GM15510 (cell line): Measurements from ENCODE around the gene TRAPPC5.

Experiments used
- POLR2A ChIP-seq: IDR thresholded peaks from 3 replicates; pipeline ENCODE4 v1.6.1; 2011; ENCODE audit warnings: borderline replicate concordance; ENCODE audit not compliant: insufficient read length; ENCODE audit errors: extremely low read depth

Gene TRAPPC5

DNA sequence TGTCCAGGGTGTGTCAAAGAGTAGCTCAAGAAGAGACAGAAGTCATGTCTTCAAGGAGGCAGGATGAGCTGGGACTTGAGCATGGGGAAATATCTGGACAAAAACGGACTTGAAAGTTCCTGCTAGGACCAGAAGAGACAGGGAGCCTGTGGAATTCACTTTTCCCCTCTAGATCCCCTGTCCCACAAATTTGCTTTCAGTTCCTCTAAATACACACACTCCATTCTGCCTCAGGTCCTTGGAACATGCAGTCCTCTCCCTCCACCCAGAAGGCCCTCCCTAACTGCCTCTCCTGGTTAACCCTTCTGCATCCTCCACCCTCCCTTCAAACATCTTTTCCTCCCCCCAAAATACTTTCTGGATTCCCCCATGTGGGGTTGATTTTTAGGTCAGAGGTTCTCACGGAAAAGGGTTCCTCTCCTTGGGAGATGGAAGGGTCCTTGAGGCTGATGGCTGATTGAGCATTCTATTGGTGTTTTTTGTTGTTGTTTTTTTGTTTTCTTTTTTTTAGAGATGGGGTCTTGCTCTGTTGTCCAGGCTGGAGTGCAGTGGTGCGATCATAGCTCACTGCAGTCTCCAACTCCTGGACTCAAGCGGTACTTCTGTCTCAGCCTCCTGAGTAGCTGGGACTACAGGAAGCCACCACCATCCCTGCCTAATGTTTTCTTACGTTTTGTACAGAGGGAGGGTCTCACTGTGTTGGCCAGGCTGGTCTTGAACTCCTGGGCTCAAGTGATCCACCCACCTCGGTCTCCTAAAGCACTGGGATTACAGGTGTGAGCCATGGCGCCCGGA is 18.7 kb upstream of the TRAPPC5 start:
- no peak for TF ChIP-seq POLR2A

DNA sequence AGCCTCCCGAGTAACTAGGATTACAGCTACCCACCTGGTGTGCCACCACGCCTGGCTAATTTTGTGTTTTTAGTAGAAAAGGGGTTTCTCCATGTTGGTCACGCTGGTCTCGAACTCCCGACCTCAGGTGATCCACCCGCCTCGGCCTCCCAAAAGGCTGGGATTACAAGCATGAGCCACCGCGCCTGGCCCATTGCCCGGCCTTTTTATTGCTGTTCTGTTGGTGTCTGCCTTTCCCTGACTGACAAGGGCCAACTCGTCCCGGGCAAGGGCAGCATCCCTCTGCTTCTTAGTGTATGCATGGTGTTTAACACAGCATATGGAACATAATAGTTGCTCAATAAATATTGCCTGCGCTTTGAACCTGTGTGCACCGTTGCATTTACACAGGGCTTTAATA is 18.0 kb upstream of the TRAPPC5 start:
- TF ChIP-seq POLR2A: no peak

DNA sequence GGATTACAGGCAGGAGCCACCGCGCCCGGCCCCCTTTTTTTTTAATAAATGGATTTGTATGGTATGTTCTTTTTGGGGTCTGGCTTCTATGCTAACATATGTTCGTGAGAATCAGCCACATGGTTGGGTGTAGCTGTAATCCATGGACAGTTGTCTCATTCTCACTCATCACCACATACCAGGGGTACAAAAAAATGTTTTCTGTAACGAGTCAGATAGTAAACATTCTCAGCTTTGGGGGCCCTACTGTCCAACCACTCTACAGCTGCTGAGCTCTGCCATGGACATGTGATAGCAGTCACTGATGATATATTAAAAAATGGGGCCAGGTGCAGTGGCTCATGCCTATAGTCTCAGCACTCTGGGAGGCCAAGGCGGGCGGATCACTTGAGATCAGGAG is 16.9 kb upstream of the TRAPPC5 start:
- no peak for TF ChIP-seq POLR2A

DNA sequence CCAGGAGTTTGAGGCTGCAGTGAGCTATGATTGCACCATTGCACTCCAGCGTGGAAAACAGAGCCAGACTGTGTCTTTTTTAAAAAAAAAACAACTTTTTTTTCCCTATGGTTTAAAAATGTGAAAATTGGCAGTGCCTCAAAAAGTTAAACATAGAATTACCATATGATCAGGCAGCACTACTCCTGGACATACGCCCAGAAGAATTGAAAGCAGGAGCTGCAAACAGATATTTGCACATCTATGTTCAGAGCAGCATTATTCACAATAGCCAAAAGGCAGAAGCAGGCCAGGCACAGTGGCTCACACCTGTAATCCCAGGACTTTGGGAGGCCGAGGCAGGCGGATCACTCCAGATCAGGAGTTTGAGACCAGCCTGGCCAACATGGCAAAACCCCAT is 15.6 kb upstream of the TRAPPC5 start:
- no peak for TF ChIP-seq POLR2A

DNA sequence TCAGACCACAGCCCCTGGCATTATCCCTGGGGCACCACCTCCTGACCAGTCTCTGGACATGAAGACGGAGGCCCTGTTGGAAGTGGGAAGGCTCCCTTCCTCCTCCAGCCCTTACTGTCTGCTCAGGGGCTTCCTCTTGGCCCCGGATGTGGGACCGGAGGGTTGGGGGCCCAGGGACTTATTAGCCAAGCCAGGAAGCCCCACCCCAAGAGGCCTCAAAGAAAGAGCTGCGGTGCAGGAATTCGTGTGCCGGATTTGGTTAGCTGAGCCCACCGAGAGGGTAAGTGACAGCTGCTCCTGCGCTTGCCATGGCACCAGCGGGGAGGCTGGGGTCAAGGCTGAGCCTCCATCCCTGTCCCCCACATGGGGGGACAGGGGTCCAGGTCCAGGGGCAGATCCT is 11.8 kb upstream of the TRAPPC5 start, which contains the start of gene RETN:
TSS of gene RETN (plus strand) at position 208 of the 400 bp plus-strand sequence. CDS start 278 bp downstream, outside the sequence.
- TF ChIP-seq POLR2A: no peak

DNA sequence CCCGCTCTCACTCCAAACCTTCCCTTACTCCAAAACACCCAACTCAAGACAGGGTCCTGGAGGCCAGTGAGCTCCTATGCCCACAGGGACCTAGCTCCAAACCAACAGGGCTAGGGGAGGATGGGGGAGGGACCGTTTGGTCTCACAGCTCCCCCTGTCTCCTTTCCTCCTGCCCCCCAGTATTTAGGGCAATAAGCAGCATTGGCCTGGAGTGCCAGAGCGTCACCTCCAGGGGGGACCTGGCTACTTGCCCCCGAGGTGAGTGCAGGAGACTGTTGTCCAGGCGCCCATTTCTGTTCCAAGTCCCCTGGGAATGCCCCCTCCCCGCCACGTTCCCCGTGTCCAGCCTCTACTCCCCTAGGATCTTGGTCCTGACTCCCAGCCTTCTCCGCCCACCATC is 11.0 kb upstream of the TRAPPC5 start:
- no peak for TF ChIP-seq POLR2A

DNA sequence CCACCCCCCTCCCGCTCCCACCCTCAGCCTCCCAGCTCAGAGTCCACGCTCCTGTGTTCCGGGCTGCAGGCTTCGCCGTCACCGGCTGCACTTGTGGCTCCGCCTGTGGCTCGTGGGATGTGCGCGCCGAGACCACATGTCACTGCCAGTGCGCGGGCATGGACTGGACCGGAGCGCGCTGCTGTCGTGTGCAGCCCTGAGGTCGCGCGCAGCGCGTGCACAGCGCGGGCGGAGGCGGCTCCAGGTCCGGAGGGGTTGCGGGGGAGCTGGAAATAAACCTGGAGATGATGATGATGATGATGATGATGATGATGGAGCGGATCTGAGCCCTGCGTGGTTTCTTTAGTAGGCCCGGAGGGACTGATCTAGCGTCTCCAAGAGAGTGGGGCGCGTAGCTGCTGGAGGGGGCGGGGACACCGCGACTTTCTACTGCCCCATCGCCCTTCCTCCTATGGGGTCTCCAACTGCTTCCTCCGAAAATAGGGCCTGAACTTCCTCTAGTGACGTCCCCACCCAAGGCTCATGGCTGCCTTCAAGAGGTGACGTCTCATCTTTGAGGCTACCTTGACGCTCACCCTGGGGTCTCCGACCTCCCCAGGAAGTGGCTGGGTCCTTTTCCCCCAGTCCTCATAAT is 10.4 kb upstream of the TRAPPC5 start:
- TF ChIP-seq POLR2A: no peak

DNA sequence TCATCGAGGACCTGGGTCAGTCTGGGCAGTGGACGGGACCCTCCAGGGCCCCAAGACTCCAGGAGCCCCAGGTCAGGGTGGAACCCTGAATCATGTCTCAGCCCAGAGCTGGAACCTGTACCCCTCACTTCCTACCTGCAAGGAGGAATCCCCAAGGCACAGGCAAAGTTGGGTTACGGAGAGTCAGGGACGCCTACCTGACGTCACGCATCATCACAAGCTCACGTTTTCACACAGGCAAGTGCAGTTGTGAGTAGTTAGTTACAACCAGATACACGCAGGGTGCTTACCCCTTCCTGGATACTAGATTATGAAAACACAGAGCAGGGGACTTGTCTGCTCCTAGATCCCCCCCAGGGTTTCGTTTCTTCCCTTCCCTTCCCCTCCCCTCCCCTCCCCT is 9.8 kb upstream of the TRAPPC5 start:
- no peak for TF ChIP-seq POLR2A

DNA sequence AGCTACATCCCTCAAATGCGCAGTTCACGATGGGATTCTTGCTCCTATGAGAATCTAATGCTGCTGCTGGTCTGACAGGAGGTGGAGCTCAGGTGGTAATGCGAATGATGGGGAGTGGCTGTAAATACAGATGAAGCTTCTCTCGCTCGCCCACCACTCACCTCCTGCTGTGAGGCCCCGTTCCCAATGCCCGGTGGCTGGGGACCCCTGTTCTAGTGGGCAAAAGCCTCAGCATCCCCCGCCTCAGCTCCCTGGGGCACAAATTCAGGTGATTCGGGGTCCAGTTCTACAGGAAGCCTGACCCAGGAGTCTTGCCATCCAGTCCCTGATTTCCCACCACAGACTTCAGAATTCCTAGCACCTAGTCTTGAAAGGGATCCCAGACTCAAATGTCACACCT is 8.1 kb upstream of the TRAPPC5 start:
- no peak for TF ChIP-seq POLR2A

DNA sequence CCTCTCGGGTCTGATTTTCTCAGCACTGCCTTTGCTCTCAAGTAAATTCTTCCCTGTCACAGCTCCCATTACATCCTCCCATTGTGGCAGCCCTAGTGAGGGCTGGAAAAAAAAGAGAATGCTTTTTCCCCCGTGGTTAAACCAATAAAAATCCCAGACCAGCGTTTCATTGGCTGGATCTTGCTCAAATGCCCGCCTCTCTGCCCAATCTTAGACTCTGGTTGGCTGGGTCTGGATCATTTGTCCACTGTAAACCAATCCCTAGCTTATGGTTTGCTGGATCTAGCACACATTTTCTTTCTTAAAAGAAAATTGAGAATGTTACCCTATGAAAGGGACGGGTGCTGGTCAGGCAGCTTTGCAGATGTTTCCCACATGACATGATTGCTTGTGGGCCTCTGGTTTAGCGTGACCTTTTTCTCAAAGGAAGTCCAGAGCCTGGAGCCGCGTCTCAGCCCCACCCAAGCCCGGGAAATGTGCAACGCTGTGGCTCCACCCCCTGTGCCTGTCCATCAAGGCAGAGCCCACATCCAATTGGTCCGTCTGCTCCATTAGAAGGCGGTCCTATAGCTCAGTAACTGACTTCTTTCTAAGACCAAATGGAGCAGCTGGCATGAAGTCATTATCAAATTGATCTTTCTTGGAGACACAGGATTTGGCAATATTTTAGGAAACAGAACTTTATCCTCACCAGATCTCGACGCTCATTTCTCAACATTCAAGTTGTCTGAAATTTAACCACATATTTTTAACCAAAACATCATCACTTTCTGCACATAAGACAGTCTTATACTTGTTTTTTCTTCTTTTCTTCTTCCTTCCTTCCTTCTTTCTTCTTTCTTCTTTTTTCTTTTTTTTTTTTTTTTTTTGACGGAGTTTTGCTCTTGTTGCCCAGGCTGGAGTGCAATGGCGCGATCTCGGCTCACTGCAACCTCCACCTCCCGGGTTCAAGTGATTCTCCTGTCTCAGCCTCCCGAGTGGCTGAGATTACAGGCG is 6.3 kb upstream of the TRAPPC5 start:
- TF ChIP-seq POLR2A: no peak

DNA sequence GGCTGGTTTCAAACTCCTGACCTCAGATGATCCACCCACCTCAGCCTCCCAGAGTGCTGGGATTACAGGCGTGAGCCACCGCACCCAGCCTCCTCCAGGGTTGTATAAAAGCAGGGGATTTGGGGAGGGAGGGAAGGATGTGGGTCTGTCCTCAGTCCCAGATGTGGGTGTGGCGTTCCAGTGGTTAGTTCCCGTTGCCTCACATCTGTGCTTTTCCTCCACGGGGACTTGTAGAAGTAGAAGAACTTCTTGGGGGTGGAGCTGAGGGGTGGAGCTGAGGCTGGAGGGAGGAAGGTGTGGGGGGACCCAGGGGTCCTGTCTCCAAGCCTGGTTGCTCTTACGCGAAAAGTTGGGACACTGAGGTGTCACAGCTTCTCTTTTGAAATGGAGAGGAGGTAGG is 4.3 kb upstream of the TRAPPC5 start:
- no peak for TF ChIP-seq POLR2A

DNA sequence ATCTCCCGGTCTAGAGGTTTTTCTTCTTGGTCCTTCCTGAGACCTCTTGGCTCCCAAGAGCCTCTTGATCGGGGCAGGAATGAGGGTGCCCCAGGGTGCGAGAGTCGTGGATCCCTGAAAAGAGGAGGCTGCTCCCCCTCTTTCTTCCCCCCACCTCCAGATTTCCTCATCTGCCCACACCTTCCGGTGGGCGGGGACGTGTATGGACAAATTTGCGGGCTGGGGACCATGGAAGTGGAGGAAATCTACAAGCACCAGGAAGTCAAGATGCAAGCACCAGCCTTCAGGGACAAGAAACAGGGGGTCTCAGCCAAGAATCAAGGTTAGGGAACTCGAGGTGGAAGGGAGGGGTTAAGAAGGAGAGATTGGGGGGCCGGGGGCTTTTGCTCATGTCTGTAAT is 3.8 kb upstream of the TRAPPC5 start, which contains the start of gene MCEMP1:
TSS of gene MCEMP1 (plus strand) at position 237 of the 400 bp plus-strand sequence. CDS start at position 268, 31 bp downstream.
- TF ChIP-seq POLR2A: no peak

DNA sequence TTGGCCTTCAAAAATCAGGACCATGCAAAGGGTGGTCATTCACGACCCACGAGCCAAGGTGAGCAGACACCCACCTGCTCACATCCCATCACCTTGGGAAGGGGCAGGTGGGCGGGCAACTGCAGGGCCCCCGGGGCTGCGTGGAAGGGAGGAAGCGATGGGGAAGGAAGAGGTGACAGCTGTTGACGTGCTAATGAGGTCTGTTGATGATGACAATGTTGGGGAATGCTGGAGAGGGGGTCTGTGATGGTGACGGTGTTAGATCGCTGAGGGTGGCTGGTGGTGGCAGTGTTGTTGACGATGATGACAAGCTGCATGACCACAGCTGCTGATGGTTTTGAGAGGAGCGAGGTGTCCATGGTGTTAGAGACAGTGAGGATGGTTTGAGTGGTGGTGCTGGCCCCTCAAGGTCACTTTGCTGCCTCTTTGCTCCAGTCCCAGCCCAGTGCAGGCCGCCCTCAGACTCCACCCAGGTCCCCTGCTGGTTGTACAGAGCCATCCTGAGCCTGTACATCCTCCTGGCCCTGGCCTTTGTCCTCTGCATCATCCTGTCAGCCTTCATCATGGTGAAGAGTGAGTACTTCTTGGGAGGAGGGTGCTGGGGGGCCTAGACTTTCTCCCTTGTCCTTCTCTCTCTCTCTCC is 2.8 kb upstream of the TRAPPC5 start:
- TF ChIP-seq POLR2A: no peak
